Mesenchymal stem cell (in vitro differentiated cells and primary cell): ENCODE results near the gene LRRK2.

Source experiments
- DNase-seq: peaks from one replicate; pipeline ENCODE4 v3.0.0-alpha.2; 2013
- H2AFZ ChIP-seq: one replicate; pipeline ENCODE4 v1.6.1; 2013; ENCODE audit warnings: low read depth, mild to moderate bottlenecking, control low read depth, inconsistent platforms, low read length, moderate library complexity
- H2AK5ac ChIP-seq: 2 replicates; pipeline ENCODE4 v1.6.1; 2013; ENCODE audit warnings: low read length, moderate library complexity, mild to moderate bottlenecking, inconsistent platforms; ENCODE audit not compliant: severe bottlenecking
- H2BK120ac ChIP-seq: one replicate; pipeline ENCODE4 v1.6.1; 2013; ENCODE audit warnings: low read depth, mild to moderate bottlenecking, inconsistent platforms, low read length, moderate library complexity
- H2BK12ac ChIP-seq, 2 experiments: one replicate each; pipeline ENCODE4 v1.6.1; 2013; ENCODE audit warnings: inconsistent platforms in 2 of 2, low read length in 2 of 2, mild to moderate bottlenecking in 2 of 2, moderate library complexity in 2 of 2, control low read depth in 1 of 2
- H2BK15ac ChIP-seq: one replicate; pipeline ENCODE4 v1.6.1; 2013; ENCODE audit warnings: mild to moderate bottlenecking, low read depth, inconsistent platforms; ENCODE audit not compliant: poor library complexity, severe bottlenecking
- H2BK5ac ChIP-seq: 2 replicates; pipeline ENCODE4 v1.6.1; 2013; ENCODE audit warnings: low read depth, mild to moderate bottlenecking, low read length, control low read depth, inconsistent platforms; ENCODE audit not compliant: poor library complexity, severe bottlenecking
- H3K14ac ChIP-seq, 2 experiments: one replicate each; pipeline ENCODE4 v1.6.1; 2013; ENCODE audit warnings: inconsistent platforms in 2 of 2, low read length in 2 of 2, control low read depth in 1 of 2, mild to moderate bottlenecking in 1 of 2, moderate library complexity in 1 of 2
- H3K18ac ChIP-seq, 2 experiments: one replicate each; pipeline ENCODE4 v1.6.1; 2013; ENCODE audit warnings: inconsistent platforms in 2 of 2, low read length in 2 of 2, control low read depth in 1 of 2, low read depth in 1 of 2, mild to moderate bottlenecking in 1 of 2
- H3K23ac ChIP-seq, 2 experiments: one replicate each; pipeline ENCODE4 v1.6.1; 2013; ENCODE audit warnings: inconsistent platforms in 2 of 2, low read length in 2 of 2, mild to moderate bottlenecking in 2 of 2, moderate library complexity in 2 of 2, control low read depth in 1 of 2
- H3K27ac ChIP-seq: 2 replicates; pipeline ENCODE4 v1.5.1; 2013; ENCODE audit warnings: mild to moderate bottlenecking, moderate library complexity, low read length, control low read depth, inconsistent platforms; ENCODE audit not compliant: poor library complexity, severe bottlenecking
- H3K27me3 ChIP-seq, 2 experiments: 2 replicates each; pipeline versions ENCODE4 v1.6.1 to v1.7.0; 2013; ENCODE audit warnings: low read length in 2 of 2, mild to moderate bottlenecking in 2 of 2, moderate library complexity in 2 of 2, control low read depth in 1 of 2, inconsistent platforms in 1 of 2; ENCODE audit not compliant: control insufficient read depth in 1 of 2, insufficient read depth in 1 of 2
- H3K36me3 ChIP-seq, 2 experiments: 2 replicates each; pipeline versions ENCODE4 v1.6.1 to v1.7.0; 2013; ENCODE audit warnings: low read length in 2 of 2, control low read depth in 1 of 2, inconsistent platforms in 1 of 2, low read depth in 1 of 2, mild to moderate bottlenecking in 1 of 2; ENCODE audit not compliant: insufficient read depth in 2 of 2, control insufficient read depth in 1 of 2
- H3K4ac ChIP-seq, 2 experiments: one replicate each; pipeline ENCODE4 v1.6.1; 2013; ENCODE audit warnings: inconsistent platforms in 2 of 2, low read length in 2 of 2, mild to moderate bottlenecking in 2 of 2, moderate library complexity in 2 of 2, control low read depth in 1 of 2, low read depth in 1 of 2
- H3K4me1 ChIP-seq: 2 replicates; pipeline ENCODE4 v1.6.1; 2013; ENCODE audit warnings: low read depth, low read length, control low read depth; ENCODE audit not compliant: control insufficient read depth, insufficient read depth
- H3K4me2 ChIP-seq: 2 replicates; pipeline ENCODE4 v1.6.1; 2013; ENCODE audit warnings: low read length, mild to moderate bottlenecking, inconsistent platforms; ENCODE audit not compliant: poor library complexity, severe bottlenecking
- H3K4me3 ChIP-seq, 2 experiments: 2 replicates each; pipeline versions ENCODE4 v1.5.1 to v1.7.0; 2013; ENCODE audit warnings: low read length in 2 of 2, mild to moderate bottlenecking in 2 of 2, control low read depth in 1 of 2, low read depth in 1 of 2; ENCODE audit not compliant: insufficient read depth in 1 of 2
- H3K79me1 ChIP-seq: replicated peaks from 2 replicates; pipeline ENCODE4 v1.6.1; 2013; ENCODE audit warnings: mild to moderate bottlenecking, control low read depth, low read length, inconsistent platforms; ENCODE audit not compliant: poor library complexity, severe bottlenecking
- H3K9ac ChIP-seq: 2 replicates; pipeline ENCODE4 v1.7.0; 2013; ENCODE audit warnings: mild to moderate bottlenecking, low read length, moderate library complexity
- H3K9me3 ChIP-seq: 2 replicates; pipeline ENCODE4 v1.7.0; 2013; ENCODE audit warnings: mild to moderate bottlenecking, low read length; ENCODE audit not compliant: control insufficient read depth
- H4K8ac ChIP-seq: one replicate; pipeline ENCODE4 v1.6.1; 2013; ENCODE audit warnings: inconsistent platforms, mild to moderate bottlenecking, low read length, moderate library complexity
- H4K91ac ChIP-seq: one replicate; pipeline ENCODE4 v1.6.1; 2013; ENCODE audit warnings: mild to moderate bottlenecking, low read length, inconsistent platforms
- WGBS: methylation state at CpG from one replicate; pipeline ENCODE4 v1.1.7; 2013; ENCODE audit warnings: mixed read lengths; 5-methylcytosine and 5-hydroxymethylcytosine counted together

LRRK2 gene

DNA sequence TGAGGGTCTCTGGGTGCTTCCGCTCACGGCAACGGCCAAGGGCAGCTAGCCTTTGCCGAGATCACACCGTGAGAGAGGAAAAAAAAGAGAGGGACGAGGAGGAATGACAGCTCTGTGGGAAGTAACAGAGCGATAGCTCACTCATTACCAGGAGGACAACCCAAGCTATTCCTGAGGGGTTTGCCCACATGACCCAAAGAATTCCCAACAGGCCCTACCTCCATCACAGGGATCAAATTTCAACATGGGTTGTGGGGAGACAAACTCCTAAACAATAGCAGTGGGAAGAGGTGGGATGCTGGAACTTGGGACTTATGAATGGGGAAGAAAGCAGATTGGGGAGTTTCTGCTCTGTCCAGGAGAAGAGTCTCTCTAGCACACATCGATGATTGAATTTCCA lies 180.6 kb downstream of the LRRK2 start:
- H3K14ac ChIP-seq, result no peak overlapping the region
- H3K4me2 ChIP-seq, result no peak overlapping the region
- no peak overlapping the region for H3K9ac ChIP-seq
- 79% methylated on average over 6 of the region's 8 CpGs for WGBS
- H2BK120ac ChIP-seq, result no peak overlapping the region
- no peaks in the 10 kb centered on the region for H3K36me3 ChIP-seq
- no peak for DNase-seq
- H3K79me1 ChIP-seq, result no peaks in the 10 kb centered on the region
- no peak overlapping the region for H3K18ac ChIP-seq
- H4K91ac ChIP-seq, result no peak overlapping the region
- H3K23ac ChIP-seq, result no peak overlapping the region
- H3K27ac ChIP-seq, result no peak overlapping the region
- H2BK15ac ChIP-seq, result no peak overlapping the region
- no peak overlapping the region for H2AFZ ChIP-seq
- no peak overlapping the region for H2BK5ac ChIP-seq
- no peak overlapping the region for H2AK5ac ChIP-seq
- H3K4ac ChIP-seq, result no peak overlapping the region
- no peak overlapping the region for H4K8ac ChIP-seq
- no peak overlapping the region for H3K4me3 ChIP-seq
- H3K4me1 ChIP-seq, result no peaks in the 10 kb centered on the region
- no peak overlapping the region for H2BK12ac ChIP-seq
- H3K27me3 ChIP-seq, result no peaks in the 10 kb centered on the region
- H3K9me3 ChIP-seq, result no peaks in the 10 kb centered on the region
